H9 (cell line): ENCODE measurements around the gene BRINP2. TPM values are rescaled to one million over a fixed set of nuclear protein-coding genes. Genes with fewer than 3 reads are reported as not detected.

Experiments
- DNase-seq: peaks from one replicate; pipeline ENCODE4 v3.0.0-alpha.2; 2017
- H2AFZ ChIP-seq: one replicate; pipeline ENCODE4 v1.6.1; 2013; ENCODE audit warnings: mild to moderate bottlenecking, low read length, control low read depth, moderate library complexity
- H2AK5ac ChIP-seq: 2 replicates; pipeline ENCODE4 v1.6.1; 2013; ENCODE audit warnings: low read length, control low read depth, mixed read lengths; ENCODE audit not compliant: insufficient read length
- H2BK120ac ChIP-seq: one replicate; pipeline ENCODE4 v1.6.1; 2013; ENCODE audit warnings: low read depth, mild to moderate bottlenecking, low read length, control low read depth, inconsistent platforms; ENCODE audit not compliant: poor library complexity, severe bottlenecking
- H2BK12ac ChIP-seq: 2 replicates; pipeline ENCODE4 v1.6.1; 2013; ENCODE audit warnings: low read length, control low read depth, mixed read lengths, low read depth; ENCODE audit not compliant: insufficient read length
- H2BK15ac ChIP-seq: 2 replicates; pipeline ENCODE4 v1.6.1; 2013; ENCODE audit warnings: low read depth, low read length, control low read depth
- H2BK20ac ChIP-seq: one replicate; pipeline ENCODE4 v1.6.1; 2013; ENCODE audit warnings: low read depth, mild to moderate bottlenecking, low read length, control low read depth, inconsistent platforms; ENCODE audit not compliant: poor library complexity, severe bottlenecking
- H2BK5ac ChIP-seq: 2 replicates; pipeline ENCODE4 v1.6.1; 2013; ENCODE audit warnings: low read length, control low read depth, mixed read lengths; ENCODE audit not compliant: insufficient read length
- H3K14ac ChIP-seq: 2 replicates; pipeline ENCODE4 v1.6.1; 2013; ENCODE audit warnings: low read length, control low read depth; ENCODE audit not compliant: insufficient read depth
- H3K18ac ChIP-seq: 2 replicates; pipeline ENCODE4 v1.6.1; 2013; ENCODE audit warnings: low read depth, mild to moderate bottlenecking, mixed read lengths, low read length, control low read depth; ENCODE audit not compliant: insufficient read length
- H3K23ac ChIP-seq: 2 replicates; pipeline ENCODE4 v1.6.1; 2013; ENCODE audit warnings: low read length, control low read depth, mixed read lengths, low read depth; ENCODE audit not compliant: insufficient read length
- H3K23me2 ChIP-seq: 2 replicates; pipeline ENCODE4 v1.6.1; 2013; ENCODE audit warnings: low read depth, mild to moderate bottlenecking, mixed read lengths, low read length, control low read depth; ENCODE audit not compliant: insufficient read length, poor library complexity, severe bottlenecking
- H3K27ac ChIP-seq: 2 replicates; pipeline ENCODE4 v1.5.1; 2013; ENCODE audit warnings: low read length, control low read depth, mixed read lengths, low read depth; ENCODE audit not compliant: insufficient read length
- H3K27me3 ChIP-seq: 2 replicates; pipeline ENCODE4 v1.6.1; 2013; ENCODE audit warnings: low read length, control low read depth, inconsistent platforms; ENCODE audit not compliant: insufficient read depth
- H3K4ac ChIP-seq: 2 replicates; pipeline ENCODE4 v1.6.1; 2013; ENCODE audit warnings: low read depth, mild to moderate bottlenecking, control low read depth, inconsistent platforms, low read length, moderate library complexity
- H3K4me1 ChIP-seq: 2 replicates; pipeline ENCODE4 v1.6.1; 2013; ENCODE audit warnings: low read length, control low read depth, inconsistent platforms; ENCODE audit not compliant: insufficient read depth
- H3K4me2 ChIP-seq: 2 replicates; pipeline ENCODE4 v1.6.1; 2013; ENCODE audit warnings: low read length, control low read depth, mixed read lengths; ENCODE audit not compliant: insufficient read length, insufficient read depth
- H3K56ac ChIP-seq: 2 replicates; pipeline ENCODE4 v1.6.1; 2013; ENCODE audit warnings: low read depth, mild to moderate bottlenecking, mixed read lengths, low read length, control low read depth; ENCODE audit not compliant: insufficient read length
- H3K79me1 ChIP-seq: 2 replicates; pipeline ENCODE4 v1.6.1; 2013; ENCODE audit warnings: low read depth, mild to moderate bottlenecking, moderate library complexity, low read length, control low read depth, inconsistent platforms; ENCODE audit not compliant: insufficient read depth, poor library complexity, severe bottlenecking
- H3K79me2 ChIP-seq: 2 replicates; pipeline ENCODE4 v1.6.1; 2013; ENCODE audit warnings: low read length, control low read depth, inconsistent platforms; ENCODE audit not compliant: insufficient read depth
- H3K9ac ChIP-seq: 2 replicates; pipeline ENCODE4 v1.6.1; 2013; ENCODE audit warnings: low read length, control low read depth, mixed read lengths; ENCODE audit not compliant: insufficient read length; ENCODE audit errors: extremely low read depth
- H3K9me3 ChIP-seq: one replicate; pipeline ENCODE4 v1.6.1; 2013; ENCODE audit warnings: low read depth, low read length, inconsistent platforms; ENCODE audit not compliant: control insufficient read depth
- H3T11ph ChIP-seq: one replicate; pipeline ENCODE4 v1.6.1; 2013; ENCODE audit warnings: mild to moderate bottlenecking, low read length, control low read depth, inconsistent platforms
- H4K20me1 ChIP-seq: one replicate; pipeline ENCODE4 v1.6.1; 2013; ENCODE audit not compliant: control insufficient read depth, insufficient read length, insufficient read depth
- H4K5ac ChIP-seq: 2 replicates; pipeline ENCODE4 v1.6.1; 2013; ENCODE audit warnings: low read depth, mild to moderate bottlenecking, mixed read lengths, low read length, control low read depth; ENCODE audit not compliant: insufficient read length
- H4K8ac ChIP-seq: replicated peaks from 2 replicates; pipeline ENCODE4 v1.6.1; 2013; ENCODE audit warnings: low read length, control low read depth, mixed read lengths, low read depth; ENCODE audit not compliant: insufficient read length
- H4K91ac ChIP-seq: 2 replicates; pipeline ENCODE4 v1.6.1; 2013; ENCODE audit warnings: low read depth, mild to moderate bottlenecking, moderate library complexity, mixed read lengths, low read length, control low read depth; ENCODE audit not compliant: insufficient read length
- H3K27ac Mint-ChIP-seq, 3 experiments: 2 replicates in 2 of 3; 3 replicates in 1 of 3; pipeline ENCODE4 v1.8.0; 2020 to 2021; ENCODE audit warnings: mixed read lengths in 3 of 3, mild to moderate bottlenecking in 1 of 3, moderate library complexity in 1 of 3
- H3K27me3 Mint-ChIP-seq: 2 replicates; pipeline ENCODE4 v1.8.0; 2021; ENCODE audit warnings: low read depth, mild to moderate bottlenecking, moderate library complexity, mixed read lengths
- H3K36me3 Mint-ChIP-seq, 3 experiments: 2 replicates in 2 of 3; 3 replicates in 1 of 3; pipeline ENCODE4 v1.8.0; 2020 to 2021; ENCODE audit warnings: low read depth in 3 of 3, mixed read lengths in 3 of 3; ENCODE audit not compliant: insufficient read depth in 1 of 3
- H3K4me1 Mint-ChIP-seq, 2 experiments: 2 replicates each; pipeline ENCODE4 v1.8.0; 2020; ENCODE audit warnings: mixed read lengths in 2 of 2
- H3K4me3 Mint-ChIP-seq, 2 experiments: 2 replicates in 1 of 2; 3 replicates in 1 of 2; pipeline ENCODE4 v1.8.0; 2020 to 2021; ENCODE audit warnings: mild to moderate bottlenecking in 2 of 2, mixed read lengths in 2 of 2, moderate library complexity in 1 of 2
- H3K9me3 Mint-ChIP-seq, 2 experiments: 2 replicates in 1 of 2; 3 replicates in 1 of 2; pipeline ENCODE4 v1.8.0; 2020; ENCODE audit warnings: mild to moderate bottlenecking in 2 of 2, mixed read lengths in 2 of 2, moderate library complexity in 1 of 2
- WGBS: extraction: QIAGEN DNeasy Blood & Tissue Kit; methylation state at CpG from one replicate; pipeline ENCODE4 v1.1.7; 2013; ENCODE audit warnings: missing lambda C conversion rate, low lambda C conversion rate, mixed read lengths; ENCODE audit not compliant: insufficient read length; ENCODE audit errors: extremely low coverage; 5-methylcytosine and 5-hydroxymethylcytosine counted together
- total RNA-seq: library from RNA; stranded (reverse); gene quantifications from 2 replicates; pipeline ENCODE4 v1.2.1, GENCODE V29; 2021
- TF ChIP-seq, protein P1 (sequence below): fragments of 200-600 bp; sonication (generic); conservative IDR thresholded peaks from 3 replicates; pipeline ENCODE4 v1.8.0; 2021; ENCODE audit warnings: antibody characterized with exemption, mild to moderate bottlenecking

Gene BRINP2
- total RNA-seq, 1 experiment from 2014 or later = not detected

GRCh38 chr1:177228693-177229065 lies 57.9 kb downstream of the BRINP2 start:
- Histone ChIP-seq H3K14ac (no peak overlapping the region), H2BK12ac (no peak overlapping the region), H3K4me2 (no peak overlapping the region), H3T11ph (no peak overlapping the region), H4K91ac (no peak overlapping the region), H3K27me3 (no peaks in the 10 kb centered on the region; the same call in 1 of the 2 replicates), H2AFZ (no peak overlapping the region), H3K18ac (no peak overlapping the region), H4K8ac (no peak overlapping the region), H2BK5ac (no peak overlapping the region), H2BK120ac (no peak overlapping the region), H2BK15ac (no peak overlapping the region), H3K56ac (no peak overlapping the region), H3K79me2 (no peaks in the 10 kb centered on the region), H3K23ac (no peak overlapping the region), H3K23me2 (no peaks in the 10 kb centered on the region), H2AK5ac (no peak overlapping the region), H3K27ac (no peak overlapping the region), H3K9ac (no peak overlapping the region), H4K20me1 (no peaks in the 10 kb centered on the region), H3K79me1 (no peaks in the 10 kb centered on the region), H3K4me1 (no peaks in the 10 kb centered on the region), H2BK20ac (no peak overlapping the region), H4K5ac (no peak overlapping the region), H3K4ac (no peak overlapping the region), H3K9me3 (no peaks in the 10 kb centered on the region)
- Mint-ChIP-seq H3K27me3 (peaks cover 8% of the 10 kb centered on the region; the same call in 1 of the 2 replicates), H3K4me1 (peaks cover 5 to 7% of the 10 kb centered on the region in 2 experiments), H3K9me3 (no peaks in the 10 kb centered on the region), H3K27ac (no peak overlapping the region), H3K4me3 (no peak overlapping the region), H3K36me3 (no peaks in the 10 kb centered on the region)
- TF ChIP-seq, protein P1, sequence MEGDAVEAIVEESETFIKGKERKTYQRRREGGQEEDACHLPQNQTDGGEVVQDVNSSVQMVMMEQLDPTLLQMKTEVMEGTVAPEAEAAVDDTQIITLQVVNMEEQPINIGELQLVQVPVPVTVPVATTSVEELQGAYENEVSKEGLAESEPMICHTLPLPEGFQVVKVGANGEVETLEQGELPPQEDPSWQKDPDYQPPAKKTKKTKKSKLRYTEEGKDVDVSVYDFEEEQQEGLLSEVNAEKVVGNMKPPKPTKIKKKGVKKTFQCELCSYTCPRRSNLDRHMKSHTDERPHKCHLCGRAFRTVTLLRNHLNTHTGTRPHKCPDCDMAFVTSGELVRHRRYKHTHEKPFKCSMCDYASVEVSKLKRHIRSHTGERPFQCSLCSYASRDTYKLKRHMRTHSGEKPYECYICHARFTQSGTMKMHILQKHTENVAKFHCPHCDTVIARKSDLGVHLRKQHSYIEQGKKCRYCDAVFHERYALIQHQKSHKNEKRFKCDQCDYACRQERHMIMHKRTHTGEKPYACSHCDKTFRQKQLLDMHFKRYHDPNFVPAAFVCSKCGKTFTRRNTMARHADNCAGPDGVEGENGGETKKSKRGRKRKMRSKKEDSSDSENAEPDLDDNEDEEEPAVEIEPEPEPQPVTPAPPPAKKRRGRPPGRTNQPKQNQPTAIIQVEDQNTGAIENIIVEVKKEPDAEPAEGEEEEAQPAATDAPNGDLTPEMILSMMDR = no peak
- no peak for DNase-seq
- WGBS = no CpG with 5 or more reads among the region's 4 CpGs
